ENCODE data around the gene STARD3. TPM values are rescaled to one million over a fixed set of nuclear protein-coding genes. Genes with fewer than 3 reads are reported as not detected.

The STARD3 gene
- total and polyA plus RNA-seq, 9 of the 15 experiments (the other 6 are each of a cell fraction or from before 2014, with no cell fraction given), result 0.63 to 87.0 (median 46.0) TPM

DNA sequence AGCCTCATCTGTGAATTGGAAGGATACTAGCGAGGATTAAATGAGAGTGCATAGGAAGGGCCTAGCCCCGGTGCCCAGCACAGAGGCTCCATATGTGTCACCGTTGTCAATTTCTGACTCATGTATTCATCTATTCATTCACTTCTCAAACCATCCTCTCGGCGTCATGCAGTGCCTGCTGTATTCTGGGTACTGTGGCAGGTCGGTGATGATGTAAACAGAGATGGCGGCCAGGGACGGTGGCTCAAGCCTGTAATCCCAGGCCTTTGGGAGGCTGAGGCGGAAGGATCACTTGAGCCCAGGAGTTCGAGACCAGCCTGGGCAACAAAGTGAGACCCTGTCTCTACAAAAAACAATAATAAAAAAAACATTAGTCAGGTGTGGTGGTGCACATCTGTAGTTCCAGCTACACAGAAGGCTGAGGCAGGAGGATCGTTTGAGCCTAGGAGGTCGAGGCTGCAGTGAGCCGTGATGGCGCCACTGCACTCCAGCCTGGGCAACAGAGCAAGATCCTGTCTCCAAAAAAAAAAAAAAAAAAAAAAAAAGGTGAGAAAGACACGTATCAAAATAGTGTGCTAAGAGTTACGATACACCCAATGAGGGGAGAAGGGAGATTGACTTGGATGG is 14.5 kb upstream of the STARD3 start (continued):
- TF ChIP-seq ZNF696 (CRISPR knock-in tag; conservative IDR thresholded peaks at IDR 0.05) (no peak), ZNF140 (CRISPR knock-in tag; IDR thresholded peaks at IDR 0.05) (no peak), NFE2 (IDR thresholded peaks at IDR 0.05; ENCODE audit: low read depth) (no peak), POLR2G (IDR thresholded peaks at IDR 0.05; ENCODE audit: low read depth, low read length) (no peak), MTA3 (IDR thresholded peaks at IDR 0.05; ENCODE audit: borderline replicate concordance) (0 out of 2 replicates have a peak, but pooled peaks have one; percentile 12), ZNF121 (CRISPR knock-in tag; conservative IDR thresholded peaks at IDR 0.05) (peak; percentile 90), ZNF165 (CRISPR knock-in tag; IDR thresholded peaks at IDR 0.05; ENCODE audit: borderline replicate concordance) (no peak), ZNF175 (CRISPR knock-in tag; IDR thresholded peaks at IDR 0.05; ENCODE audit: low read depth) (no peak), SNRNP70 (optimal IDR thresholded peaks at IDR 0.05; ENCODE audit: low read depth, low read length) (no peak), RAD21 (CRISPR knock-in tag; conservative IDR thresholded peaks at IDR 0.05 in 1 of 2, IDR thresholded peaks at IDR 0.05 in 1 of 2) (no peak), MXI1 (IDR thresholded peaks at IDR 0.05; ENCODE audit: low read depth, low read length) (no peak)
- TF ChIP-seq, protein P1, sequence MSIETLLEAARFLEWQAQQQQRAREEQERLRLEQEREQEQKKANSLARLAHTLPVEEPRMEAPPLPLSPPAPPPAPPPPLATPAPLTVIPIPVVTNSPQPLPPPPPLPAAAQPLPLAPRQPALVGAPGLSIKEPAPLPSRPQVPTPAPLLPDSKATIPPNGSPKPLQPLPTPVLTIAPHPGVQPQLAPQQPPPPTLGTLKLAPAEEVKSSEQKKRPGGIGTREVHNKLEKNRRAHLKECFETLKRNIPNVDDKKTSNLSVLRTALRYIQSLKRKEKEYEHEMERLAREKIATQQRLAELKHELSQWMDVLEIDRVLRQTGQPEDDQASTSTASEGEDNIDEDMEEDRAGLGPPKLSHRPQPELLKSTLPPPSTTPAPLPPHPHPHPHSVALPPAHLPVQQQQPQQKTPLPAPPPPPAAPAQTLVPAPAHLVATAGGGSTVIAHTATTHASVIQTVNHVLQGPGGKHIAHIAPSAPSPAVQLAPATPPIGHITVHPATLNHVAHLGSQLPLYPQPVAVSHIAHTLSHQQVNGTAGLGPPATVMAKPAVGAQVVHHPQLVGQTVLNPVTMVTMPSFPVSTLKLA (conservative IDR thresholded peaks at IDR 0.05), result no peak; a peak in 1 of 4 replicates
- TF ChIP-seq, protein P2, sequence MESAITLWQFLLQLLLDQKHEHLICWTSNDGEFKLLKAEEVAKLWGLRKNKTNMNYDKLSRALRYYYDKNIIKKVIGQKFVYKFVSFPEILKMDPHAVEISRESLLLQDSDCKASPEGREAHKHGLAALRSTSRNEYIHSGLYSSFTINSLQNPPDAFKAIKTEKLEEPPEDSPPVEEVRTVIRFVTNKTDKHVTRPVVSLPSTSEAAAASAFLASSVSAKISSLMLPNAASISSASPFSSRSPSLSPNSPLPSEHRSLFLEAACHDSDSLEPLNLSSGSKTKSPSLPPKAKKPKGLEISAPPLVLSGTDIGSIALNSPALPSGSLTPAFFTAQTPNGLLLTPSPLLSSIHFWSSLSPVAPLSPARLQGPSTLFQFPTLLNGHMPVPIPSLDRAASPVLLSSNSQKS (CRISPR knock-in tag; IDR thresholded peaks at IDR 0.05), result no peak
- TF ChIP-seq, protein P3, sequence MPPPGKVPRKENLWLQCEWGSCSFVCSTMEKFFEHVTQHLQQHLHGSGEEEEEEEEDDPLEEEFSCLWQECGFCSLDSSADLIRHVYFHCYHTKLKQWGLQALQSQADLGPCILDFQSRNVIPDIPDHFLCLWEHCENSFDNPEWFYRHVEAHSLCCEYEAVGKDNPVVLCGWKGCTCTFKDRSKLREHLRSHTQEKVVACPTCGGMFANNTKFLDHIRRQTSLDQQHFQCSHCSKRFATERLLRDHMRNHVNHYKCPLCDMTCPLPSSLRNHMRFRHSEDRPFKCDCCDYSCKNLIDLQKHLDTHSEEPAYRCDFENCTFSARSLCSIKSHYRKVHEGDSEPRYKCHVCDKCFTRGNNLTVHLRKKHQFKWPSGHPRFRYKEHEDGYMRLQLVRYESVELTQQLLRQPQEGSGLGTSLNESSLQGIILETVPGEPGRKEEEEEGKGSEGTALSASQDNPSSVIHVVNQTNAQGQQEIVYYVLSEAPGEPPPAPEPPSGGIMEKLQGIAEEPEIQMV (tag; conservative IDR thresholded peaks at IDR 0.05; ENCODE audit: low read depth), result no peak
- TF ChIP-seq, protein P4, sequence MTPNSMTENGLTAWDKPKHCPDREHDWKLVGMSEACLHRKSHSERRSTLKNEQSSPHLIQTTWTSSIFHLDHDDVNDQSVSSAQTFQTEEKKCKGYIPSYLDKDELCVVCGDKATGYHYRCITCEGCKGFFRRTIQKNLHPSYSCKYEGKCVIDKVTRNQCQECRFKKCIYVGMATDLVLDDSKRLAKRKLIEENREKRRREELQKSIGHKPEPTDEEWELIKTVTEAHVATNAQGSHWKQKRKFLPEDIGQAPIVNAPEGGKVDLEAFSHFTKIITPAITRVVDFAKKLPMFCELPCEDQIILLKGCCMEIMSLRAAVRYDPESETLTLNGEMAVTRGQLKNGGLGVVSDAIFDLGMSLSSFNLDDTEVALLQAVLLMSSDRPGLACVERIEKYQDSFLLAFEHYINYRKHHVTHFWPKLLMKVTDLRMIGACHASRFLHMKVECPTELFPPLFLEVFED (CRISPR knock-in tag; conservative IDR thresholded peaks at IDR 0.05), result no peak
